Activated CD8-positive, alpha-beta memory T cell treated with anti-CD3 and anti-CD28 coated beads for 36 hours (primary cell): Measurements from ENCODE around the gene TRAPPC5. TPM values are rescaled to one million over a fixed set of nuclear protein-coding genes. Genes with fewer than 3 reads are reported as not detected.
"Not testable (repeated sequence)": the region's sequence is repeated elsewhere in the genome, so short reads cannot be mapped to it uniquely, and the experiment has no call there.

Source experiments
- CTCF ChIA-PET: fragments of 350-600 bp; sonication (Branson Sonifier 250); formaldehyde crosslinking; loops from one replicate; lab custom pipeline; 2021; ENCODE audit warnings: antibody characterized with exemption; lab: Charles Lee
- POLR2A ChIA-PET: fragments of 350-600 bp; sonication (Branson Sonifier 250); formaldehyde crosslinking; loops from one replicate; lab custom pipeline; 2021; ENCODE audit warnings: antibody characterized with exemption; lab: Charles Lee
- total RNA-seq, 2 experiments: library from RNA; stranded (reverse); gene quantifications; one replicate each; pipeline ENCODE4 v1.2.3, GENCODE V29; 2021

The TRAPPC5 gene
- total RNA-seq, 2 experiments from 2014 or later = 71.1 to 73.2 TPM

- CTCF ChIA-PET = not testable (repeated sequence)
- POLR2A ChIA-PET = interaction anchor here (0.9 kb wide), 1 partner anchor 13 kb away, joined by 3 read pairs; no protein-coding TSS in a partner anchor
Observed at GRCh38 chr19:7643629-7644549, 36.7 kb upstream of the TRAPPC5 start.

DNA sequence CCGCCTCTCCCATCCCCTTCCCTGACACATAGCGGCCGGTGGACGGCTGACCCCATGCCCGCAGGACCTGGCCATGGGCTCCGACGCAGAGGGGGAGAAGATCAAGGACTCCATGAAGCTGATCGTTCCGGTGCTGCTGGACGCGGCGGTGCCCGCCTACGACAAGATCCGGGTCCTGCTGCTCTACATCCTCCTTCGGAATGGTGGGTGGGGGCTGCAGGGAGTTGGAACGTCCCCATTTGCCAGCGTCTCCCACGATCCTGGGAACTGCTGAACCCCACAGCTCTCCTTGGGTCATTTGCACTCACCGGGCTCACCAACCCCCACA, 36.1 kb upstream of the TRAPPC5 start:
- POLR2A ChIA-PET = no interaction called here
- CTCF ChIA-PET = no interaction called here

DNA sequence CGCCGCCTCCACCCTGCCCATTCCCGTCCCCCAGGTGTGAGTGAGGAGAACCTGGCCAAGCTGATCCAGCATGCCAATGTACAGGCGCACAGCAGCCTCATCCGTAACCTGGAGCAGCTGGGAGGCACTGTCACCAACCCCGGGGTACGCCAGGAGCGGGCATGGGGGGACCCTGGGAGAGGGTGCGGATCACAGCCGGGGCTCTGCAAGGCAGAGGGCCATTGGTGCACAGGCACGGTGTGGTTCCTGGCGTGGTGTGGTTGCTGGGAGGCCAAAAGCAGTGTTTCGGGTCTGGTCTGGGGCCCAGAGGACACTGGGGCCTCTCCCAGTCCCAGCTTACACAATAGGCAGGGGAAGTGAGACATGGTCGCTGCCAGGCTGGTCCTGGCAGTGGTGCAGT, 35.5 kb upstream of the TRAPPC5 start:
- POLR2A ChIA-PET = no interaction called here
- CTCF ChIA-PET = no interaction called here

GRCh38 chr19:7645656-7646425, 34.8 kb upstream of the TRAPPC5 start:
- ChIA-PET POLR2A (no interaction called here), CTCF (no interaction called here)

- CTCF ChIA-PET = no interaction called here
- POLR2A ChIA-PET = no interaction called here
Observed at GRCh38 chr19:7646426-7646700, 34.3 kb upstream of the TRAPPC5 start.

GRCh38 chr19:7647156-7647555, 33.5 kb upstream of the TRAPPC5 start:
- POLR2A ChIA-PET = no interaction called here
- CTCF ChIA-PET = no interaction called here

DNA sequence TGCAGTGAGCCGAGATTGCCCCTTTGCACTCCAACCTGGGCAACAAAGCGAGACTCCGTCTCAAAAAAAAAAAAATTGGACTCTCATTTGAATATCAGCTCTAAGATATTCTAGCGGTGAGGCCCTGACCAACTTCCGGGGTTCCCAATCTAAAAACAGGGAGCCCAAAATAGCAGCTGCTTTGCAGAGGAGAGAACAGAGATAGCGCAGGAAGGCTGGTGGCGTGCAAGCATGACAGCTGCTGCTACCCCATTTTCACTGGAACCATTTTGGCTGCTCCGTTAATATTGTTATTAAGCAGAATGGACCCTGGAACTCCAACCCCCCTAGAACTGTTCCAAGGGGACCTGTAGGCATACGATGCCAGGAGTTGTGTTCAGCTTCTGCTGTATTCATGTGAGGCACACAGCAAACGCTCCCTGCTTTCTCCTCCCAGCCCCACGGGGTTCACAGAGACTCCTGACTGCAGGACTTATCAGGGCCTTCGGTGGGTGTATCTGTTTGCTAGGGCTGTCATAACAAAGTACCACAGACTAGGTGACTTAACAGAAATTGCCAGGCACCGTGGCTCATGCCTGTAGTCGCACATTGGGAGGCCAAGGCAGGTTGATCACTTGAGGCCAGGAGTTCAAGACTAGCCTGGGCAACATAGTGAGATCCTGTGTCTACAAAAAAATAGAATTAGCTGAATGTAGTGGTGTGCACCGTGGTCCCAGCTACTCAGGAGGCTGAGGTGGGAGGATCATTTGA, 32.2 kb upstream of the TRAPPC5 start:
- POLR2A ChIA-PET = no interaction called here

GRCh38 chr19:7650148-7650547, 30.5 kb upstream of the TRAPPC5 start:
- ChIA-PET CTCF (interaction anchor here (0.6 to 2.5 kb wide), 6 partner anchors 14 to 1189 kb away, joined by 3 to 13 read pairs (median 3); partner anchors contain the start of gene TRAPPC5), POLR2A (no interaction called here)

More for the DNA sequence above, 32.2 kb upstream of the TRAPPC5 start:
- CTCF ChIA-PET = interaction anchor here (0.5 to 2.5 kb wide), 4 partner anchors 32 to 572 kb away, joined by 4 to 13 read pairs (median 5); partner anchors contain the start of gene TRAPPC5

DNA sequence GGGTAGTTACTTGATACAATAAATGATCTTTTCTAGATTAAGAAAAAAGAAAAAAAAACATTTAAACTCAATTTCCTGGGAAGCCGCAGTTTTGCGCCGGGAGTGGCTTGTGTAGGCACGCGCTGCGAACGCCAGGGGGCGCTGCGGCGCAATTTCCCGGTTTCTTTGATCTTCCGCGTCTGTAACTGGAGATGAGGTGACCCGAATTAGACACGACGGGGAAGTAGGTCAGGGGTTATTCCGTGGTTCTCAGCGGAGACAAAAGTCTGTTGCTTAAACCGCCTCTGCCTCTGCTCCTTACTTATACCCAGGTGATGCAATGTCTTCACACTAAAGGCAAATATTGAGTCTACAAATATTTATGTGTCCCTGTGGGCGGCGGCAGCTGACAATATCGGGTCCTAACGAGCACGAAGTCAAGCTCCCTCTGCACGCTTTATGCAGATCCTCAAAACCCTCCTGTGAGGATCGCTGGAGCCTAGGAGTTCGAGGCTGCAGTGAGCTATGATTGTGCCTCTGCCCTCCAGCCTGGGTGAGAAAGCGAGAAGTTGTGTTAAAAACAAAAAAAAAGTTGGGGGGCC, 28.5 kb upstream of the TRAPPC5 start:
- POLR2A ChIA-PET = interaction anchor here (0.8 kb wide), 1 partner anchor 15 kb away, joined by 3 read pairs; no protein-coding TSS in a partner anchor
- CTCF ChIA-PET = interaction anchor here (0.5 to 2.2 kb wide), 16 partner anchors 9 to 291 kb away, joined by 3 to 11 read pairs (median 3); partner anchors contain the start of genes PET100, TRAPPC5 and XAB2

- CTCF ChIA-PET = interaction anchor here (2.4 kb wide), 1 partner anchor 27 kb away, joined by 8 read pairs; the partner anchor contains the start of gene TRAPPC5
- POLR2A ChIA-PET = interaction anchor here (0.6 kb wide), 1 partner anchor 207 kb away, joined by 3 read pairs; no protein-coding TSS in a partner anchor
Observed at GRCh38 chr19:7654401-7654800, 26.2 kb upstream of the TRAPPC5 start.

- POLR2A ChIA-PET = no interaction called here
- CTCF ChIA-PET = interaction anchor here (0.6 to 2.4 kb wide), 2 partner anchors 25 to 308 kb away, joined by 3 to 8 read pairs; partner anchors contain the start of gene TRAPPC5
Observed at GRCh38 chr19:7655581-7655980, 25.1 kb upstream of the TRAPPC5 start.

DNA sequence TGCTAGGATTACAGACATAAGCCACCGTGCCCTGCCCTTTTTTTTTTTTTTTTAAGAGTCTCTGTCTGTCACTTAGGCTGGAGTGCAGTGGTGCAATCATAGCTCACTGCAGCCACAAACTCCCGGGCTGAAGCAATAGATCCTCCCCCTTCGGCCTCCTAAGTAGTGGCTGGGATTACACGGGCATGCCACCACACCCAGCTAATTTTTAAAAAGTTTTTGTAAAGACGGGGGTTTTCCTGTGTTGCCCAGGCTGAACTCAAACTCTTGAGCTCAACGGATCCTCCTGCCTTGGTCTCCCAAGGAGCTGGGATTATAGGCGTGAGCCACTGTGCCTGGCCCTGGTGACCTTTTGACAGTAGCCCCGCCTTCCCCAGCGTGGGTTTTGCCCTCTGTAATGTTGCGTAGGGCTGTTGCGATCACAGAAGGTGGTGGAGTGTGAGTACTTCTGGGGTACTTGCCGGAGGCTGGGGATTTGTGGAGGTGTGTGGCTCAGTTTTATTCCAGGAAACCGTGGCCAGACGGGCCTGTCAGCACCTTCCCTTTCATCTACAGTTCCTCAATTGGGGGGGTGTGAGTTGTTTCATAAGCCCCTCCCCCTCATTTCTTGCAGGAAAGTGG, 23.4 kb upstream of the TRAPPC5 start:
- ChIA-PET CTCF (interaction anchor here (0.7 kb wide), 1 partner anchor 20 kb away, joined by 3 read pairs; no protein-coding TSS in a partner anchor), POLR2A (no interaction called here)

GRCh38 chr19:7658219-7658686, 22.4 kb upstream of the TRAPPC5 start:
- ChIA-PET CTCF (no interaction called here), POLR2A (interaction anchor here (0.6 kb wide), 1 partner anchor 139 kb away, joined by 3 read pairs; no protein-coding TSS in a partner anchor)

- CTCF ChIA-PET = no interaction called here
Observed at GRCh38 chr19:7661744-7662538, 18.7 kb upstream of the TRAPPC5 start.

DNA sequence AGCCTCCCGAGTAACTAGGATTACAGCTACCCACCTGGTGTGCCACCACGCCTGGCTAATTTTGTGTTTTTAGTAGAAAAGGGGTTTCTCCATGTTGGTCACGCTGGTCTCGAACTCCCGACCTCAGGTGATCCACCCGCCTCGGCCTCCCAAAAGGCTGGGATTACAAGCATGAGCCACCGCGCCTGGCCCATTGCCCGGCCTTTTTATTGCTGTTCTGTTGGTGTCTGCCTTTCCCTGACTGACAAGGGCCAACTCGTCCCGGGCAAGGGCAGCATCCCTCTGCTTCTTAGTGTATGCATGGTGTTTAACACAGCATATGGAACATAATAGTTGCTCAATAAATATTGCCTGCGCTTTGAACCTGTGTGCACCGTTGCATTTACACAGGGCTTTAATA, 18.0 kb upstream of the TRAPPC5 start:
- ChIA-PET POLR2A (no interaction called here), CTCF (interaction anchor here (1.0 kb wide), 1 partner anchor 94 kb away, joined by 3 read pairs; no protein-coding TSS in a partner anchor)

More at GRCh38 chr19:7661744-7662538, 18.7 kb upstream of the TRAPPC5 start:
- POLR2A ChIA-PET = no interaction called here

DNA sequence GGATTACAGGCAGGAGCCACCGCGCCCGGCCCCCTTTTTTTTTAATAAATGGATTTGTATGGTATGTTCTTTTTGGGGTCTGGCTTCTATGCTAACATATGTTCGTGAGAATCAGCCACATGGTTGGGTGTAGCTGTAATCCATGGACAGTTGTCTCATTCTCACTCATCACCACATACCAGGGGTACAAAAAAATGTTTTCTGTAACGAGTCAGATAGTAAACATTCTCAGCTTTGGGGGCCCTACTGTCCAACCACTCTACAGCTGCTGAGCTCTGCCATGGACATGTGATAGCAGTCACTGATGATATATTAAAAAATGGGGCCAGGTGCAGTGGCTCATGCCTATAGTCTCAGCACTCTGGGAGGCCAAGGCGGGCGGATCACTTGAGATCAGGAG, 16.9 kb upstream of the TRAPPC5 start:
- ChIA-PET POLR2A (no interaction called here), CTCF (no interaction called here)

DNA sequence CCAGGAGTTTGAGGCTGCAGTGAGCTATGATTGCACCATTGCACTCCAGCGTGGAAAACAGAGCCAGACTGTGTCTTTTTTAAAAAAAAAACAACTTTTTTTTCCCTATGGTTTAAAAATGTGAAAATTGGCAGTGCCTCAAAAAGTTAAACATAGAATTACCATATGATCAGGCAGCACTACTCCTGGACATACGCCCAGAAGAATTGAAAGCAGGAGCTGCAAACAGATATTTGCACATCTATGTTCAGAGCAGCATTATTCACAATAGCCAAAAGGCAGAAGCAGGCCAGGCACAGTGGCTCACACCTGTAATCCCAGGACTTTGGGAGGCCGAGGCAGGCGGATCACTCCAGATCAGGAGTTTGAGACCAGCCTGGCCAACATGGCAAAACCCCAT, 15.6 kb upstream of the TRAPPC5 start:
- POLR2A ChIA-PET = no interaction called here
- CTCF ChIA-PET = no interaction called here
